ENCODE results near the gene TUBG2. TPM values are rescaled to one million over a fixed set of nuclear protein-coding genes. Genes with fewer than 3 reads are reported as not detected.

The TUBG2 gene
- total RNA-seq, 1 donor from 2014 or later, result 16.8 TPM

- no peaks in the 10 kb centered on the region for H3K4me1 ChIP-seq
- TF ChIP-seq CTCF (IDR thresholded peaks at IDR 0.05), result no peak
- H3K27ac ChIP-seq, result no peak overlapping the region
- no peak overlapping the region for H3K4me3 ChIP-seq
- no peaks in the 10 kb centered on the region for H3K27me3 ChIP-seq (ENCODE audit: low read depth)
- DNase-seq (no peak), ATAC-seq (no peak)
- H3K9me3 ChIP-seq, result no peaks in the 10 kb centered on the region
- intact Hi-C loops (cut with DNase I), result no loop called here
- H3K36me3 ChIP-seq, result peaks cover 84% of the 10 kb centered on the region
Observed at GRCh38 chr17:42699415-42699740, 40.3 kb downstream of the TUBG2 start.

GRCh38 chr17:42700586-42701289 lies 41.7 kb downstream of the TUBG2 start:
- Histone ChIP-seq H3K4me1 (no peaks in the 10 kb centered on the region), H3K27ac (no peak overlapping the region), H3K9me3 (no peaks in the 10 kb centered on the region), H3K27me3 (ENCODE audit: low read depth) (no peaks in the 10 kb centered on the region), H3K4me3 (no peak overlapping the region), H3K36me3 (peaks cover 85% of the 10 kb centered on the region)
- ATAC-seq, result no peak
- intact Hi-C loops (cut with DNase I), result no loop called here
- DNase-seq, result no peak
- no peak for TF ChIP-seq CTCF (IDR thresholded peaks at IDR 0.05)

- Histone ChIP-seq H3K9me3 (no peaks in the 10 kb centered on the region), H3K4me1 (no peaks in the 10 kb centered on the region), H3K36me3 (peaks cover 86% of the 10 kb centered on the region), H3K4me3 (no peak overlapping the region), H3K27me3 (ENCODE audit: low read depth) (no peaks in the 10 kb centered on the region), H3K27ac (no peak overlapping the region)
- ATAC-seq, result no peak
- DNase-seq, result no peak
- TF ChIP-seq CTCF (IDR thresholded peaks at IDR 0.05), result no peak
- intact Hi-C loops (cut with DNase I), result no loop called here
Observed at GRCh38 chr17:42702446-42702845, 43.4 kb downstream of the TUBG2 start.

- Histone ChIP-seq H3K27me3 (ENCODE audit: low read depth) (no peaks in the 10 kb centered on the region), H3K4me1 (no peaks in the 10 kb centered on the region), H3K9me3 (no peaks in the 10 kb centered on the region), H3K4me3 (no peak overlapping the region), H3K27ac (no peak overlapping the region), H3K36me3 (peaks cover 100% of the 10 kb centered on the region)
- ATAC-seq, result no peak
- no peak for DNase-seq
- no peak for TF ChIP-seq CTCF (IDR thresholded peaks at IDR 0.05)
- intact Hi-C loops (cut with DNase I), result no loop called here
Observed at GRCh38 chr17:42704490-42704836, 45.4 kb downstream of the TUBG2 start.

GRCh38 chr17:42704837-42705494 lies 45.9 kb downstream of the TUBG2 start:
- no peaks in the 10 kb centered on the region for H3K9me3 ChIP-seq
- peaks cover 100% of the 10 kb centered on the region for H3K36me3 ChIP-seq
- no peak for TF ChIP-seq CTCF (IDR thresholded peaks at IDR 0.05)
- ATAC-seq, result no peak
- no peaks in the 10 kb centered on the region for H3K27me3 ChIP-seq (ENCODE audit: low read depth)
- no peak for DNase-seq
- H3K4me1 ChIP-seq, result no peaks in the 10 kb centered on the region
- intact Hi-C loops (cut with DNase I), result no loop called here
- no peak overlapping the region for H3K27ac ChIP-seq
- H3K4me3 ChIP-seq, result no peak overlapping the region
